ENCODE measurements around the gene TRAF2. TPM values are rescaled to one million over a fixed set of nuclear protein-coding genes. Genes with fewer than 3 reads are reported as not detected.
"Not testable (repeated sequence)": the region's sequence is repeated elsewhere in the genome, so short reads cannot be mapped to it uniquely, and the experiment has no call there.

The TRAF2 gene
- polyA plus RNA-seq, 4 donors = 6.4 to 16.3 (median 13.3) TPM

DNA sequence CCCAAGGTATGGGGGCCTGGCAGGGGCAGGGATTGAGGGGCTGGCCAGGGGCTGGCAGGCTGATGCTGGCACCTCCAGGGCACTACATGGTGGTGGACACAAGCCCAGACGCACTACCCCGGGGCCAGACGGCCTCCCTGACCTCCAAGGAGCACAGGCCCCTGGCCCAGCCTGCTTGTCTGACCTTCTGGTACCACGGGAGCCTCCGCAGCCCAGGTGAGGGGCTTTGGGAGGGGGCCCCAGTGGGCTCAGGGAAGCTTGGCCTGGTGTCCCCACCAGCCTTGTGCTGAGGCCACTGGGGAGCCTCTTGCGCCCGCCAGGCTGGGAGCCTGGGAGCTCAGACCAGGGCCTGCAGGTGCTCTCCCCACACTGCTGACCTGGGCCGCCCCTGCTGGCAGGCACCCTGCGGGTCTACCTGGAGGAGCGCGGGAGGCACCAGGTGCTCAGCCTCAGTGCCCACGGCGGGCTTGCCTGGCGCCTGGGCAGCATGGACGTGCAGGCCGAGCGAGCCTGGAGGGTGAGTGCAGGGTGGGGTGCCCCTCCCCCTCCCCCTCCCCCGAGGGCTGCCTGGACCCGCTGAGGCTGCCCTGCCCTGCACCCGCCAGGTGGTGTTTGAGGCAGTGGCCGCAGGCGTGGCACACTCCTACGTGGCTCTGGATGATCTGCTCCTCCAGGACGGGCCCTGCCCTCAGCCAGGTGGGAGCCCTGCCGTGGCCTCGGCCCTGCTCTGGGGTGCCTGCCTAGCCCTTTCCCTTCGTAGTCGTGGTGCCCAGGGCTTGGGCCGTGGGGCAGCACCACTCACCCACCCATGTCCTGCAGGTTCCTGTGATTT is 28.5 kb upstream of the TRAF2 start:
- no peak for DNase-seq (ENCODE audit: low read depth in 4 of 4, low spot score in 3 of 4)

DNA sequence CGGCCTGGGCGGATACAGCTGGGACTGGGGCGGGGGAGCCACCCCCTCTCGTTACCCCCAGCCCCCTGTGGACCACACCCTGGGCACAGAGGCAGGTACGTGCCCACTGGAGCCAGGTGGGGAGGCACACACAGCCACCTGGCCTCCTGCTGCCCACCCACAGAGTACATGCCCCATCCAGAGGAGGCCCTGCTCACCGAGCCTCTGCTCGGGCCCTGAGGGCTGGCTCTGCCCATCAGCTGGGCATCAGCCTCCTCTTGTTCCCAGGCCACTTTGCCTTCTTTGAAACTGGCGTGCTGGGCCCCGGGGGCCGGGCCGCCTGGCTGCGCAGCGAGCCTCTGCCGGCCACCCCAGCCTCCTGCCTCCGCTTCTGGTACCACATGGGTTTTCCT is 27.9 kb upstream of the TRAF2 start:
- DNase-seq (ENCODE audit: low read depth in 4 of 4, low spot score in 3 of 4) = no peak

DNA sequence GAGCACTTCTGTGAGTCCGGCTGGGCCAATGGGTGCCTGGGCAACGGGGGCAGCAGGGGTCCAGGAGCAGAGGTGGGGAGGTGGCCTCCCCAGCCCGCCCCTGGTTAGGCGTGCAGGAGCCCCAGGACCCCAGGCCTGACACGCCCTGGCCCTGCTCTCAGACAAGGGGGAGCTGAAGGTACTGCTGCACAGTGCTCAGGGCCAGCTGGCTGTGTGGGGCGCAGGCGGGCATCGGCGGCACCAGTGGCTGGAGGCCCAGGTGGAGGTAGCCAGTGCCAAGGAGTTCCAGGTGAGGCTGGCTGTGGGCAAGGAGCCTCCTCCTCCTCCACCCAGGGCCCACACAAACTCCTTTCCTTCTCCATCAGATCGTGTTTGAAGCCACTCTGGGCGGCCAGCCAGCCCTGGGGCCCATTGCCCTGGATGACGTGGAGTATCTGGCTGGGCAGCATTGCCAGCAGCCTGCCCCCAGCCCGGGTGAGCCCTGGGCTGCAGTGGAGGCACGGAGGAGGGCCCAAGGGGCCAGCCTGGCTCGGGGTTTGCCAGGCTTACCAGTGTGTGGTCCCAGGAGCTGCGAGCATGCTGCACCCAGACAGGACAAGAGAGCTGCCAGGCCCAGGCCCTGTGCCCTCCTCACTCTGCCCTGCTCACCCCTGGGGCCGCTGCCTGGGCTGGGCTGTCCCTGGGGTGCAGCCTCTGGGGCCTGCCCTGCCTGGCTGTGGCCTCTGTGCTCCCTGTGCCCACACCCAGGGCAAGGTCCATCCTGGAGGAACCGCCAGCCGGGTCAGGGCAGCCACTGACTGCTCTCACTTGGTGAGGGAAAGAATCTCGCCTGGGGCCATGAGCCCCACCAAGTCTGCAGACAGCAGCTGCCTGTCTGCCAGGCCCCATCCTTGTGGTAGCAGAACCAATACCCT is 27.2 kb upstream of the TRAF2 start:
- no peak for DNase-seq (ENCODE audit: low read depth in 4 of 4, low spot score in 3 of 4)

DNA sequence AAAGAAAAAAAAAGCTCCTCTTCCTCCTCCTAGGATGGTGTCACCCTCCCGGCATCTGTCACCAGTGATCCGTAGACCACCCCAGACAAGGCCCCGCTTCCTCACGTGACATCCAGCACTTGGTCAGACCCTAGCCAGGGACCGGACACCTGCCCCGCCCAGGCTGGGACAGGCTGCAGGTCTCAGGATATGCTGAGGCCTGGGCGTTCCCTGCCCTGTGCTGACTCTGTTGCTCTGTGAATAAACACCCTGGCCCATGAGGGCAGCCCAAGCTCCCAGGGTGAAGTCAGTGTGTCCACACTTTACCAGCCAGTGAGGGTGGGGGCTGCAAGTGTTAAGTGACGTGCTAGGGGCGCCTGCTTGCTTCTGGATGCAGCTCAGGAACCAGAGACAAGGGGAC is 25.8 kb upstream of the TRAF2 start:
- DNase-seq (ENCODE audit: low read depth in 4 of 4, low spot score in 3 of 4) = no peak

DNA sequence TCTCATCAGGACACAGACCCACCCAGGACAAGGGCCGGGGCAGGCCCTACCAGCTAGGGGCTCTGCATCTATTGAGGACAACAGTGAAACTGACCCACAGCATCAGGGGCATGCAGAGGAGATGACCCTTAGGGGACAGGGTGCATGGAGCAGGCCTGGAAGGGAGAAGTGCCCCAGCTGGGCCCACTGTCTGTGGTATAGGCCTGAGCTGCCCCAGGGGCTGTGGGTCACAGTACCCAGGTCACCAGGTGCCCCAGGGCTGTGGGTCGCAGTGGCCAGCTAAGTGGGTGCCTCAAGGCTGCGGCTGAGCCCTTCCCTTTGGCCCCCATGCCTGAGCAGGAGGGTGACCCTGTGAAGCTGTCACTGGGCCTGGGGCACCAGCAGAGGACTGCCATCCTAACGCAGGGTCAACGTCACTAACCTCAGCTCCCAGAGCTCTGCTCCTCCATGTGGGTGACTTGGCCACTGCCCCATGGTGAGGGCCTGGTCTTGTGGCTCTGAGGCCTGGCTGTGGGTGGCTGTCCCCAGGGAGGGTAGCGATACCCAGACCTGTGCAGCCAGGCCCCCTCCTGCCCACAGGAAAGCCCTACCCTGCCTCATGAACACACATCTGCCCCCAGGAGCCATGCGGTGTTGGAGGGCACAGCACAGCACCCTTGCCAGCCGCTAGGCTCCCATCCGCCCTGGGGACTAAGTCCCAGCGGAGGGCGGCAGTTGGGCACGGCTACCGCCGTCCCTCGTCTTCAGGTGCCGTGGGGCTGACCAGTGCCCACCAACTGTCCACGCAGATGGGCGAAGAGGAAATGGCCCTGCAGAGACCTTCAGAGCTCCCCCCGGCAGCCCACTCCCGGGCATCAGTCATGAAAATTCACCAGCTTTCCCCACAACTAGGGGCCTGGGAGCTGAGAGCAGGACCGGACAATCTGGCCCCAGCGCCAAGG is 25.1 kb upstream of the TRAF2 start:
- no peak for DNase-seq (ENCODE audit: low read depth in 4 of 4, low spot score in 3 of 4)

DNA sequence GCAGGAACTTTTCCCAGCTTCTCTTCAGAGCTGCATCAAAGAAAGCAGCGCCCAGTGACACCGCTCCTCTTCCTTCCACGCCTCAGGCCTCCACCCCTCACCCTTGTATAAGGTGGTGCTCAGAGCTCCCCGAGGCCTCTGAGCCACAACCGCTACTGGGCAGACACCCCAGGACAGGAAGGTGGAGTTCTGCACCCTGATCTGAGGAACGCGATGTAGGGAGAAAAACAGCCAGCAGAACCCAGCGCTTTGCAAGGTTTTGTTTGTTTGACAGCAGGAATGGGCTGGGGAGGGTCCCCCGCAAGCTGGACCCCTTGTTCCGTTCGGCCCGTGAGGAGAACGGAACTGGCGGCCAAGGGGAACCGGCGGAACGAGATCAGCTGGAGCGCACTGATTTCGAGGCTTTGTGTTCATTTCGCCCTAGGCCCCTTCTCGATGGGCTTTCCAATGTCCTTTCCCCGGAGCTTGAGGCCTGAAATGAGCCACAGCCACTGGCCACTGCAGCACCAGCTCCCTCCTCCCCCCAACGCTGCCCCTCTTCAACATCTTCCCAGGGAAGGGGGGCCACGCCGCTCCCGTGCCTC is 24.4 kb upstream of the TRAF2 start:
- DNase-seq (ENCODE audit: low read depth in 4 of 4, low spot score in 3 of 4) = no peak

DNA sequence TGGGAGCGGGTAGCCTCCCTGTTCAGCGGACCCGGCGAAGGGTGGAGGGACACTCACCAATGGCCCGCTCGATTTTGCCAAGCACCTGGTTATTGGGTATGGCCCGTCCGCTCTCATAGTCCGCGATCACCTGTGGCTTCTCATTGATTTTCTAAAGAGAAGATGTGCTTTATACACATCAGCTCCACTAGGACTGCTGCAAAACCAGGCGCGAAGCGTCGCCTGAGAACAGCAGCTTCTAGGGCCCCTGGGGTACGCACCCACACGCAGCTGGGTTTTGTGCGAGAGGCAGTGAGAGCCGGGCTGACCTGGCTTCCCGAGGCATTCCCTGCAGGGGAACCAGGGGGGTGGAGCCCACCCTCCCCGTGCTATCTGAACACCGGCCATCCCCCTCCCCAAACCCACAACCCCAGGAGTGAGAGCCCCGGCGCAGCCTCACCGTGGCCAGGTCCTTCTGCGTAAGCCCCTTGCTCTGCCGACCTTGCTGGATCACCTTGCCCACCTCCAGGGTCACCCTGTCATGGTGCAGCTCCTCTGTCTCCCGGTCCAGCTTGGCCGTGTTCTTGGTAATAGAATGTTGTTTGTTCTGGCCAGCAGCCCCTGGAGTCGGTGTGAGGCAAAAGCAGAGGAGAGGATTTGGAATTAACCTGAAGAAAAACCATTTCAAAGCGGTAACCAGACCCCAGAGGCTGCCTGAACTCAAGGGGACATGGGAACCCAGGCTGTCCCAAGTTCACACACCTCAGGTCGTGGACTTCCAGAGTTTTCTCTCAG is 23.3 kb upstream of the TRAF2 start:
- DNase-seq (ENCODE audit: low read depth in 4 of 4, low spot score in 3 of 4) = no peak

DNA sequence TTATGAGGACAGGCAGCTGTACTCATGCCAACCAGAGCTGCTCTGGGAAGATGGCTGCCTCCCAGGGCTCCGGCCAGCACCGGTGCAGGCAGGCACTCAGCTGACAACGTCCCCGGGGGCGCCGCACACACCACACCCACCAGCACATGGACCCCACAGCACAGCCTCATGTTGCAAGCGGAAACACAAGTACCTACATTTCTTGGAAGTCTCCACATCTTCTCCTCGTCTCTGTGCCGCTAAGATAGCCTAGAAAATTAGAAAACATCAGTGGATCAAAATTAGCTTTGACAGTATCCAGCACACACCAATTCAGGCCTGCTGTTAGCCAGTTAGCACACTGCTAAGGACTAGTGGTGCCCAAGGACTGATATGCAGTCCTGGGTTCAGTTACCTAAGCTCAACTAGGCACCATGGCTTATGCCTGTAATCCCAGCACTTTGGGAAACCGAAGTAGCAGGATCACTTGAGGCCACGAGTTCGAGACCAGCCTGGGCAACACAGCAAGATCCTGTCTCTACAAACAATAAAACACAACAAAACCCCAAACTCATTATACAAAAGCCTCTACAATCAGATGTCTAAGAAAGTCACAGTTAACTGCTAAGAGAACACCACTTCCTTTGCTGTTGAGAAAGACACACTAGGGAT is 22.6 kb upstream of the TRAF2 start:
- DNase-seq (ENCODE audit: low read depth in 4 of 4, low spot score in 3 of 4) = no peak

DNA sequence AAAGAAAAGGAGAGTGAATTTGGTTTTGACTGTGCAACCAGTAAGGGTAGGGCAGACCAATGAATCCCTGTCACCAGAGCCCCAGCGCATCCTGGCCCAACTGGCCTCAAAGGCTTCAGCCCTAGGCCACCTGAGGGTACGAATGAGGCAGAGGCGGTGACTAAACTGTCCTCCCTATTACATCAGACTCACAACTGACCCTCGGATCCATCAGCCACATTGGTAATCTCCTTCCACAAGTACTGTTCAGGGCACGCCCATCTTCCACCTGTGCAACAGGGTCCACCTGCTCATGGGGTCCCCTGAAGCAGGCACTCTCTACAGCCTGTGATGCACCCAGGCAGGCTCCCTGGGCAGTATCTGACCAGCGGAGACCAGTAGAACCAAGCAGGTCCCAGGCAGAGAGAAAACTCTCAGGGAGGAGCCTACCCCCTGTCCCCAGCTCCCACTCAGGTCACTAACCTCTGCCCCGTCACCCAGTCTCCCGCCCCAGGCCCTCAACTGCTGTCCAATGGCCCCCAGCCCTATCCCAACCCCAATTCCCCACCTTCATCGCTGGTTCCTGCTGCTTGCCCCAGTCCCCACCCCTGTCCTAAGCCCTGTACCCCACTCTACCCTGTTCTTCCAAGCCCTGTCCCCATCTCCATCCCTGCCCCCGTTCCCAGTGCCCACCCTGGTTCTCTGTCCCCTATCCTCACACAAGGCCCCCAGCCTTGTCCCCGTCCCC is 21.1 kb upstream of the TRAF2 start:
- no peak for DNase-seq (ENCODE audit: low read depth in 4 of 4, low spot score in 3 of 4)

DNA sequence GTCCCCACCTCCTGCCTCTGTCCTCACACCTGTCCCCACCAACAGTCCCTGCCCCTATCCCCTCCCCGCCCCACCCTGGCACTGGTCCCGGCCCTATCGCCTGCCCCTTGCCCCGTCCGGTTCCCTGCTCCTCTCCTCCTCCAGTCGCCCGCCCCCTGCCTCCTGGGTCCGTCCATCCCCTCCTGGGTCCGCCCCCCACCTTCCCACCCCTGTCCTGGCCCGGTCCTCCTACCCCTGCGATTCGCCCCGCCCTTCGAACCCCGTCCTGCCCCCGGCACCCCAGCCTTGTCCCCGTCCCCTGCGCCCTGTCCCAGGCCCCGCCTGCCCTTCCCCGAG is 20.6 kb upstream of the TRAF2 start:
- DNase-seq (ENCODE audit: low read depth in 4 of 4, low spot score in 3 of 4) = no peak

DNA sequence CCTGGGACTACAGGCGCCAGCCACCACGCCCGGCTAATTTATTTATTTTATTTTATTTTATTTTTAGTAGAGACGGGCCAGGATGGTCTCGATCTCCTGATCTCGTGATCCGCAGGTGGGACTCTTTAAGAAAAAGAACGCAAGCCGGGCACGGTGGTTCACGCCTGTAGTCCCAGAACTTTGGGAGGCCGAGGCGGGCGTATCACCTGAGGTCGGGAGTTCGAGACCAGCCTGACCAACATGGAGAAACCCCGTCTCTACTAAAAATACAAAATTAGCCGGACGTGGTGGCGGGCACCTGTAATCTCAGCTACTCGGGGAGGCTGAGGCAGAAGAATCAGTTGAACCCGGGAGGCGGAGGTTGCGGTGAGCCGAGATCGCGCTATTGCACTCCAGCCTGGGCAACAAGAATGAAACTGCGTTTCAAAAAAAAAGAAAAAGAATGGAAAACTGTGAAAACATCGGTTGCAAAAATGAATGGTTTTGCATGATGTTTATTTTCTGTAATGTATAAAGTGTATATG is 19.4 kb upstream of the TRAF2 start:
- not testable (repeated sequence) for DNase-seq (ENCODE audit: low read depth in 4 of 4, low spot score in 3 of 4)

DNA sequence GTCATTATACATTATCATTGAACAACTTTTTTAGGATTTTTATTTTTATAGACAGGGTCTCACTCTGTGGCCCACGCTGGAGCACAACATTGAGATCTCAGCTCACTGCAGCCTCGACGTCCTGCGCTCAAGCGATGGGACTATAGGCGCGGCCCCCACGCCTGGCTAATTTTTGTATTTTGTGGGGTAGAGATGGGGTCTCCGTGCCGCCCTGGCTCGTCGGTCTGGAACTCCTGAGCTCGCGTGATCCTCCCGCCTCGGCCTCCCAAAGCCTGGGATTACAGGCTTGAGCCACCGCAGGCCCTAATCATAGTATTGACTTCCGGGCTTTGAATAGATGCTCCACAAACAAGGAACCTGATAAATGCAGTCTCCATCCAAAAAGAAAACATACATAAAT is 18.8 kb upstream of the TRAF2 start:
- no peak for DNase-seq (ENCODE audit: low read depth in 4 of 4, low spot score in 3 of 4)

DNA sequence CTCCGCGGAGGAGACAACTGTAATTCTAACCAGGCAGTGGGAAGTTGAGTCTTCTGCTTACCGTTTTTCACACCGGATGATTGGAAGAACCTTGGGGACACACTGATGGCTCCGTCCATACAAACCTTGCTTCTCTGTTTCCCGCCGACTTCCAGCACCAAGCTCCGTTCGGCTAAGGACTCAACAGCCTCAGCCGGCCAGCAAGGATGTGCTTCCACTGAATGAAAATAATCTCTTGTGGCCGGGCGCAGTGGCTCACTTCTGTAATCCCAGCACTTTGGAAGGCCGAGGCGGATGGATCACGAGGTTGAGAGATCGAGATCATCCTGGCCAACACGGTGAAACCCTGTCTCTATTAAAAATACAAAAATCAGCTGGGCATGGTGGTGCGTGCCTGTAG is 18.4 kb upstream of the TRAF2 start:
- DNase-seq (ENCODE audit: low read depth in 4 of 4, low spot score in 3 of 4) = no peak

DNA sequence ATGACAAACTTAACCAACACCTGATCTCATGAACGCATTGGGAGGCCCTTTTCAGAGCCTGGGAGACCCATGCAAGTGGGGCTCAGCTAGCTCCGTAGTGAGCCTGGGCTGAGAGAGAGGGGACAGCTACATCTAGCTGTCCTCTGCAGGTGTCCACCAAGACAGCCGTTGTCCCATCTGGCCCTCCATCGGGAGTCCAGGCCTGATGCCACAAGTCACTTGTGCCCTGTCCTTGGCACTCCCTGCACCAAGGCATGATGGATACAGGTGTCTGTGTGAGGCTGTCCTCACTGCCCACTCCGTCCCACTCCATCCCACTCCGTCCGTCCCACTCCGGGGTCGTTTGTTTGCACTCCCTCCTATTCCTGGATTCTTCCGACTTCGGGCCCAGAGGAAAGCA is 17.7 kb upstream of the TRAF2 start:
- no peak for DNase-seq (ENCODE audit: low read depth in 4 of 4, low spot score in 3 of 4)

DNA sequence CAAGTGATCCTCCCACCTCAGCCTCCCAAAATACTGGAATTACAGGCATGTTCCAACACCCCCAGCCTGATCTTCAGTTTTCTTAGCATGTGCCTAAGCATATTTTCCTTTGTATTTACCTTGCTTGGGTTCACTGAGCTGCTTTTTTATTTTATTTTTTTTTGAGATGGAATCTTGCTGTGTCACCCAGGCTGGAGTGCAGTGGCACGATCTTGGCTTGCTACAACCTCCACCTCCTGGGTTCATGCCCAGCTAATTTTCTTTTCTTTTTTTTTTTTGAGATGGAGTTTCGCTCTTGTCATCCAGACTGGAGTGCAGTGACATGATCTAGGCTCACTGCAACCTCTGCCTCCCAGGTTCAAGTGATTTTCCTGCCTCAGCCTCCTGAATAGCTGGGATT is 16.7 kb upstream of the TRAF2 start:
- DNase-seq (ENCODE audit: low read depth in 4 of 4, low spot score in 3 of 4) = not testable (repeated sequence)

DNA sequence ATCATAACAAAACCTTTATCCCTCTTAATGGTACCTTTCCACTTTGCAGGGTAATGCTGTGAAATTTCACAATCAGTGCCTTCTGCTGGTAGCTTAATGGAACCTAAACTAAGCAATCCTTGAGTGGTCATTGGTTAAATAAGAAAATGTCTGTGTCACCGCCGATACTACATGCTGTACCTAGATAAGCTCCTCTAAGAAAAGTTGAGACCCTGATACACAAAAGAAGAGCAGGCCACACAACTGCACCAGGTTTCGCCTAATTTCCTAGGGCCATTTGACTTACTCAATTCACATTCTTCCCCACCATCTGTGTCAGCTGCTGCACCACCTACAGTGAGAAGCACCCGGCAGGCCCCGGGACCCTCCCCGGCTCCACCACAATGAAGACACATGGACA is 11.2 kb upstream of the TRAF2 start:
- DNase-seq (ENCODE audit: low read depth in 4 of 4, low spot score in 3 of 4) = no peak

DNA sequence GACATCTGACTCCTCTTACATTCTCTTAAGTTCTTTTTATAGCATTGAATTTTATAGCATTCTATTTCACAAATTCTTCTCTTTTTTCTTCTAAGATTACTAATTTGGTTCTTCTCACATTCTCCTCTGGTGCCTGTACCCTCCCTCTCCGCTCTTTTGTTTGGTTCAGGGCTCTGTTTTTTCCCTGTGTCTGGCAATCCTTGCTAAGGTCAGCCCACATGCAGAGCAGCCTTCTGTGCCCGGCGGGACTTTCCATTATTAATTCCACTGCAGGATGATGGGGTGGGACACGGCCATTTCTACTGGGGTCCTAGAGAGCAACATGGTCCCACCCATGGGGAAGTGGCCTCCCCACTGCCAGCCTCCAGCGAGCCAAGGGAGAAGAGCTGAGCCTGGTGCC is 9.8 kb upstream of the TRAF2 start:
- no peak for DNase-seq (ENCODE audit: low read depth in 4 of 4, low spot score in 3 of 4)

DNA sequence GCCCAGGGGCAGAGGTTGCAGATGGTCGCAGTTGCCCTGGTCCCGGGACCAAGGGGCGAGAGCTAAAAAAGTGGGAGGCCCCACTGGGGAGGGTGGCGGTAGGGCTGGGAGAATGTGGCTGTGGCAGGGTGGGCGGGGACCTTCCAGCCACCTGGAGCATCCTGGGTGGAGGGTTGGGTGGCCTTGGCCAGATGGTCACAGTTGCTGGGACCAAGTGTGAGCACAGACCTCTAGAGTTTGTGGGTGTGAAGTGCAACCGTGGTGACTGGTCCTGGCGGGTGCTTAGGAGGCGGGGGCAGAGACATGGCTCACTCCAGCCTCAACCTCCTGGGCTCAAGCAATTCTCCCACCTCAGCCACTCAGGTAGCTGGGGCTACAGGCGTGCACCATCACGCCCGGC is 5.7 kb upstream of the TRAF2 start:
- no peak for DNase-seq (ENCODE audit: low read depth in 4 of 4, low spot score in 3 of 4)

Measured in left renal pelvis (tissue), 4 donors.